ENCODE measurements around the gene PCDHB10.
"Not testable (repeated sequence)": the region's sequence is repeated elsewhere in the genome, so short reads cannot be mapped to it uniquely, and the experiment has no call there.

The PCDHB10 gene

GRCh38 chr5:141188682-141189081 lies 3.5 kb upstream of the PCDHB10 start:
- DNase-seq (ENCODE audit: low spot score) = not testable (repeated sequence)

DNA sequence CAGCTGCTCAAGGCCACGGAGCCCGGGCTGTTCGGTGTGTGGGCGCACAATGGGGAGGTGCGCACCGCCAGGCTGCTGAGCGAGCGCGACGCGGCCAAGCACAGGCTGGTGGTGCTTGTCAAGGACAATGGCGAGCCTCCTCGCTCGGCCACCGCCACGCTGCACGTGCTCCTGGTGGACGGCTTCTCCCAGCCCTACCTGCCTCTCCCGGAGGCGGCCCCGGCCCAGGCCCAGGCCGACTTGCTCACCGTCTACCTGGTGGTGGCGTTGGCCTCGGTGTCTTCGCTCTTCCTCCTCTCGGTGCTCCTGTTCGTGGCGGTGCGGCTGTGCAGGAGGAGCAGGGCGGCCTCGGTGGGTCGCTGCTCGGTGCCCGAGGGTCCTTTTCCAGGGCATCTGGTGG lies 3.0 kb upstream of the PCDHB10 start:
- DNase-seq (ENCODE audit: low spot score) = not testable (repeated sequence)

DNA sequence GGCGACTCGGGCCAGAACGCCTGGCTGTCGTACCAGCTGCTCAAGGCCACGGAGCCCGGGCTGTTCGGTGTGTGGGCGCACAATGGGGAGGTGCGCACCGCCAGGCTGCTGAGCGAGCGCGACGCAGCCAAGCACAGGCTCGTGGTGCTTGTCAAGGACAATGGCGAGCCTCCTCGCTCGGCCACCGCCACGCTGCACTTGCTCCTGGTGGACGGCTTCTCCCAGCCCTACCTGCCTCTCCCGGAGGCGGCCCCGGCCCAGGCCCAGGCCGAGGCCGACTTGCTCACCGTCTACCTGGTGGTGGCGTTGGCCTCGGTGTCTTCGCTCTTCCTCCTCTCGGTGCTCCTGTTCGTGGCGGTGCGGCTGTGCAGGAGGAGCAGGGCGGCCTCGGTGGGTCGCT lies 2.2 kb downstream of the PCDHB10 start:
- not testable (repeated sequence) for DNase-seq (ENCODE audit: low spot score)

GRCh38 chr5:141196363-141196762 lies 4.2 kb downstream of the PCDHB10 start:
- DNase-seq (ENCODE audit: low spot score) = no peak

GRCh38 chr5:141199359-141200235 lies 7.4 kb downstream of the PCDHB10 start, which contains the start of gene PCDHB11:
Gene PCDHB11, plus strand, starts transcription at chr5:141199627. Its CDS starts 148 bp downstream, at chr5:141199775.
- DNase-seq (ENCODE audit: low spot score) = no peak

DNA sequence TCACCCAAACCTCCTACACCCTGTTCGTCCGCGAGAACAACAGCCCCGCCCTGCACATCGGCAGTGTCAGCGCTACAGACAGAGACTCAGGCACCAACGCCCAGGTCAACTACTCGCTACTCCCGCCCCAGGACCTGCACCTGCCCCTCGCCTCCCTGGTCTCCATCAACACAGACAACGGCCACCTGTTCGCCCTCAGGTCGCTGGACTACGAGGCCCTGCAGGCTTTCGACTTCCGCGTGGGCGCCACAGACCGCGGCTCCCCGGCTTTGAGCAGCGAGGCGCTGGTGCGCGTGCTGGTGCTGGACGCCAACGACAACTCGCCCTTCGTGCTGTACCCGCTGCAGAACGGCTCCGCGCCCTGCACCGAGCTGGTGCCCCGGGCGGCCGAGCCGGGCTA lies 9.0 kb downstream of the PCDHB10 start:
- not testable (repeated sequence) for DNase-seq (ENCODE audit: low spot score)

GRCh38 chr5:141201646-141202045 lies 9.5 kb downstream of the PCDHB10 start:
- not testable (repeated sequence) for DNase-seq (ENCODE audit: low spot score)

GRCh38 chr5:141208478-141208877 lies 16.3 kb downstream of the PCDHB10 start, which contains the start of gene PCDHB12:
Gene PCDHB12, plus strand, starts transcription at chr5:141208719. Its CDS starts 189 bp downstream, at chr5:141208908.
- DNase-seq (ENCODE audit: low spot score) = no peak

GRCh38 chr5:141210281-141210680 lies 18.1 kb downstream of the PCDHB10 start:
- DNase-seq (ENCODE audit: low spot score) = not testable (repeated sequence)

GRCh38 chr5:141210849-141211248 lies 18.7 kb downstream of the PCDHB10 start:
- not testable (repeated sequence) for DNase-seq (ENCODE audit: low spot score)

DNA sequence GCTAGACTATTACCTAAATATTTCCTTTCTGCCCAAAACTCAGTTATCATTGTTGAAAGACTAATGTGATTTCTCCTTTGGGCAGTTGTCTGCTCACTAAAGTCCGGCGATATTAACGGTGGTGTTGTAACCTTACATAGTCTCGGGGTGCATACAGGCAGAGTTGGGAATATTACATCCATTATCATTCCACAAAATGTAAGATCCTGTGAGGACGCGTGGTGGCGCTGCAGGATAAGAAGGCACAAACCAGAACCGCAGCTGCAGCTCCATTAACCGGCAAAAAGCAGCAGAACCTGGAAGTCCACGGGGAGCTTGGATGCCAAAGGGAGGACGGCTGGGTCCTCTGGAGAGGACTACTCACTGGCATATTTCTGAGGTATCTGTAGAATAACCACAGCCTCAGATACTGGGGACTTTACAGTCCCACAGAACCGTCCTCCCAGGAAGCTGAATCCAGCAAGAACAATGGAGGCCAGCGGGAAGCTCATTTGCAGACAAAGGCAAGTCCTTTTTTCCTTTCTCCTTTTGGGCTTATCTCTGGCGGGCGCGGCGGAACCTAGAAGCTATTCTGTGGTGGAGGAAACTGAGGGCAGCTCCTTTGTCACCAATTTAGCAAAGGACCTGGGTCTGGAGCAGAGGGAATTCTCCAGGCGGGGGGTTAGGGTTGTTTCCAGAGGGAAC lies 21.6 kb downstream of the PCDHB10 start, which contains the start of gene PCDHB13:
Gene PCDHB13 (plus strand): TSS at position 264 of the 684 bp plus-strand sequence. CDS start 205 bp downstream, at position 469.
- DNase-seq (ENCODE audit: low spot score) = not testable (repeated sequence)

GRCh38 chr5:141214583-141214982 lies 22.4 kb downstream of the PCDHB10 start:
- DNase-seq (ENCODE audit: low spot score) = not testable (repeated sequence)

DNA sequence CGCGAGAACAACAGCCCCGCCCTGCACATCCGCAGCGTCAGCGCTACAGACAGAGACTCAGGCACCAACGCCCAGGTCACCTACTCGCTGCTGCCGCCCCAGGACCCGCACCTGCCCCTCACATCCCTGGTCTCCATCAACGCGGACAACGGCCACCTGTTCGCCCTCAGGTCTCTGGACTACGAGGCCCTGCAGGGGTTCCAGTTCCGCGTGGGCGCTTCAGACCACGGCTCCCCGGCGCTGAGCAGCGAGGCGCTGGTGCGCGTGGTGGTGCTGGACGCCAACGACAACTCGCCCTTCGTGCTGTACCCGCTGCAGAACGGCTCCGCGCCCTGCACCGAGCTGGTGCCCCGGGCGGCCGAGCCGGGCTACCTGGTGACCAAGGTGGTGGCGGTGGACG lies 23.4 kb downstream of the PCDHB10 start:
- DNase-seq (ENCODE audit: low spot score) = not testable (repeated sequence)

GRCh38 chr5:141216035-141216434 lies 23.9 kb downstream of the PCDHB10 start:
- DNase-seq (ENCODE audit: low spot score) = not testable (repeated sequence)

DNA sequence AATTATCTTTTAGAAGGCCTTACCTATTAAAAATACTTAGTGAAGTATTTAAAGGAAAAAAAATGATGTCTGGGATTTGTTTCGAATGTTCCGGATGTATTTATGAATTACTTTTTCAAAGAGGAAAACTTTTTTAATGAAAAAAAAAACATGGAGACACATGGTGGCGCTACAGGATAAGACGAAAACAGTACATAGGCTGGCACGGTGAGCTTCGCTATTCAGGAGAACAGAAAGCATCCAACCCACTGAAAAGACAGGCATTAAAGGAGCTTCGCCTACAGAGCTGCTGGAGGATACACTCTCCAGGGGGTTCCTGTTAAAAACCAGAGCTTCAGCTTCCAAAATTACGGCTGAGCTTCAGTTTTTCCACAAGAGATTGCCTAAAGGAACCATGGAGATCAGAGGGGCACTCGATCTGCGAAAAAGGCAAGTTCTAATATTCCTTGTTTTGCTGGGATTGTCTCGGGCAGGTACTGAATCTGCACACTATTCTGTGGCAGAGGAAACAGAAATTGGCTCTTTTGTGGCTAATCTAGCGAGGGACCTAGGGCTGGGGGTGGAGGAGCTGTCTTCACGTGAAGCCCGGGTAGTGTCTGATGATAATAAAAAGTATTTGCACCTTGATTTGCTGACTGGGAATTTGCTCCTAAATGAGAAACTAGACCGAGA lies 31.1 kb downstream of the PCDHB10 start, which contains the start of gene PCDHB14:
Gene PCDHB14 (plus strand): TSS at position 232 of the 672 bp plus-strand sequence. CDS start 163 bp downstream, at position 395.
- peak; percentile 56 for DNase-seq (ENCODE audit: low spot score)

DNA sequence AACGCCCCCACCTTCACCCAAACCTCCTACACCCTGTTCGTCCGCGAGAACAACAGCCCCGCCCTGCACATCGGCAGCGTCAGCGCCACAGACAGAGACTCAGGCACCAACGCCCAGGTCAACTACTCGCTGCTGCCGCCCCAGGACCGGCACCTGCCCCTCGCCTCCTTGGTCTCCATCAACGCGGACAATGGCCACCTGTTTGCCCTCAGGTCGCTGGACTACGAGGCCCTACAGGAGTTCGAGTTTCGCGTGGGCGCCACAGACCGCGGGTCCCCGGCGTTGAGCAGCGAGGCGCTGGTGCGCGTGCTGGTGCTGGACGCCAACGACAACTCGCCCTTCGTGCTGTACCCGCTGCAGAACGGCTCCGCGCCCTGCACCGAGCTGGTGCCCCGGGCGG lies 32.7 kb downstream of the PCDHB10 start:
- not testable (repeated sequence) for DNase-seq (ENCODE audit: low spot score)

GRCh38 chr5:141225421-141225820 lies 33.3 kb downstream of the PCDHB10 start:
- DNase-seq (ENCODE audit: low spot score) = not testable (repeated sequence)

- no peak for DNase-seq (ENCODE audit: low spot score)
Measured at GRCh38 chr5:141234109-141234667, 42.0 kb downstream of the PCDHB10 start.

DNA sequence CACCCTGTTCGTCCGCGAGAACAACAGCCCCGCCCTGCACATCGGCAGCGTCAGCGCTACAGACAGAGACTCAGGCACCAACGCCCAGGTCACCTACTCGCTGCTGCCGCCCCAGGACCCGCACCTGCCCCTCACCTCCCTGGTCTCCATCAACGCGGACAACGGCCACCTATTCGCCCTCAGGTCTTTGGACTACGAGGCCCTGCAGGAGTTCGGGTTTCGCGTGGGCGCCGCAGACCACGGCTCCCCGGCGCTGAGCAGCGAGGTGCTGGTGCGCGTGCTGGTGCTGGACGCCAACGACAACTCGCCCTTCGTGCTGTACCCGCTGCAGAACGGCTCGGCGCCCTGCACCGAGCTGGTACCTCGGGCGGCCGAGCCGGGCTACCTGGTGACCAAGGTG lies 43.8 kb downstream of the PCDHB10 start:
- DNase-seq (ENCODE audit: low spot score) = not testable (repeated sequence)

- no peak for DNase-seq (ENCODE audit: low spot score)
Measured at GRCh38 chr5:141236516-141237313, 44.6 kb downstream of the PCDHB10 start.

- no peak for DNase-seq (ENCODE audit: low spot score)
Measured at GRCh38 chr5:141241496-141241895, 49.3 kb downstream of the PCDHB10 start.
